HT-29 (cell line): ENCODE results near the gene RTP5. TPM values are rescaled to one million over a fixed set of nuclear protein-coding genes. Genes with fewer than 3 reads are reported as not detected.

Experiments
- DNase-seq: peaks from one replicate; pipeline ENCODE4 v3.0.0-alpha.2; 2015; ENCODE audit warnings: low spot score
- total RNA-seq: library from RNA; depleted of rRNA; stranded (reverse); fragments of >200 nt; shearing (Covaris generic); gene quantifications from 2 replicates; pipeline ENCODE4 v1.2.3, GENCODE V29; 2014

RTP5 gene
- total RNA-seq, 1 experiment from 2014 or later: not detected

GRCh38 chr2:241857572-241858121 is 11.9 kb upstream of the RTP5 start:
- no peak for DNase-seq

DNA sequence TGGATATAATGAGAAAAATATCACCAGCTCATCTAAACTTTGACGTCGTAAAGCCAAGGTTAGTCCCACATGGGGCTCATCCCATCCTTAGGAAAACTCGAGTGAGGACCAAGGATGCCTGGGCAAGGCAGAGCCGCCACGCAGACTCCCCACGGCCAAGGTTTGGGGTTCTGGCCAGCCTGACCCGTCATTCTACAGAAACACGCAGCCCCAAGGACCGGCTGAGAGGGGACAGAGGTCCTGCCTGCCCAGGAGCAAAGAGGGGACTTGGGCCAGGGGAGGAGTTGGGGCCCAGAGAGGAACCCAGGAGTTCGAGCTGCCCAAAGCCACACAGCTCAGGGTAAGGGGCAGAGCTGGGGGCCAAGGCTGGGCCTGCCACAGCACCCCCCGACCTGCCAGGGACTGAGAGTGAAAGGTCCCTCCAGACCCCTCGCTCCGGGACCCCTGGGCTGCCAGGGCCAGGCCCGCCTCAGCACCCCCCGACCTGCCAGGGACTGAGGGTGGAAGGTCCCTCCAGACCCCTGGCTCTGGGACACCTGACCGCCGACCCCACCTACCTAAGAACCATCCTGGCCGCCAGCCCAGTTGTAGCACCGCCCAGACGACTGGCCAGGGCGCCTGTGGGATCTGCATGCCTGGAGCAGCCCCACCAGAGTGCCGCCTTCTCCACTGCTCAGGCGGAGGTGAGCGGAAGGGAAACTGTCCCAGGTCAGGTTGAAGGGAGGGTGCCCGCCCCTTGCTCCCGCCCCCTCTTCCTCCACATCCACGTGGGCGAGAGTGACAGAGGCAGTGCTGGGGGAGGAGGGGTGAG is 11.1 kb upstream of the RTP5 start, which contains the start of gene PDCD1:
Gene PDCD1, minus strand, starts transcription at position 689 of the 811 bp plus-strand sequence. Its CDS starts 56 bp downstream, at position 633.
- no peak for DNase-seq

DNA sequence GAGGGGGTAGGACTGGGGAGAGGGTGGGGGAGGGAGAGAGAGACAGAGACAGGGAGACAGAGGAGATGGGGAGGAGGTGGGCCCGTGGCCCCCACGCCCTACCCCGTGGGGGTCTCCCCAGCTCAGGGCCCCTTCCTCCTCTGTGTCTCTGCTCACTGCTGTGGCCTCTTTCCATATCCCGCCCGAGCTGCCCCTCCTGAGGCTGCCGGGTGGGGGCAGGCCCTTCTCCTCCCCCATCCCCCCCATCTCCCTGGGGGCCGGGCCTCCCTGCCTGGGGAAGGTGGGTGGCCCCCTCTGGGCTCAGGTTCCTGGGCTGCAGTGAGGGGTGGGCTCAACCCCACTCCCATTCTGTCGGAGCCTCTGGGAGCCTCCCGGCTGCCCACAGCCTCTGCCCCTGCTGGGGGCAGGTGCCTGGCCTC is 10.5 kb upstream of the RTP5 start:
- no peak for DNase-seq

GRCh38 chr2:241859436-241860183 is 9.9 kb upstream of the RTP5 start:
- no peak for DNase-seq

GRCh38 chr2:241860184-241861078 is 9.1 kb upstream of the RTP5 start:
- no peak for DNase-seq

DNA sequence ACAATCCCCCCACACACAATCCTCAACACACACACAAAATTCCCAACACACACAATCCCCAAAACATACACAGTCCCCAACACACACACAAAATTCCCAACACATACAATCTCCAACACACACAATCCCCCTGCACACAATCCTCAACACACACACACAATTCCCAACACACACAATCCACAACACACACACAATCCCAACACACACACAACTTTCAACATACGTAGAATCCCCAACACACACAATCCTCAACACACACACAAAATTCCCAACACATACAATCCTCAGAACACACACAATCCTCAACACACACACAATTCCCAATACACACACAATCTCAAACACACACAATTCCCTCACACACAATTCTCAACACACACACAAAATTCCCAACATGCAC is 8.3 kb upstream of the RTP5 start:
- no peak for DNase-seq

DNA sequence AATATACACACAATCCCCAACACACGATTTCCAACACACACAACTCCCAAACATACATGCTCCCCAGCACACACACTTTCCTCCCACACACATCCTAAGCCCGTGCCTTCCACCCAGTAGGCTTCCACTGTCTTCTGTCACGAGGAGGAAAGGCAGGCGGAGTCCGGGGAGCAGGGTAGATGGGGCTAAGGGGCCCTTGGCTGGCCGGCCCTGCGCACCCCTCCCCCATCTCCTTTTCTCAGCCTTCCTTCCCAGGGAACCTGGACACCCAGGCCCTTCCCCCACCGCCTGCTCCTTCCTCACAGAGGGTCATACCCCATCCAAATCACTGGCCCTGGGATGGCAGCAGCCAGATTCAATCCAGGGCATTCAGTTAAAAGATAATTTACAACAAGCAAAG is 7.4 kb upstream of the RTP5 start:
- DNase-seq: no peak

- no peak for DNase-seq
These were observed 6.6 kb upstream of the RTP5 start for GRCh38 chr2:241862775-241863535.

- no peak for DNase-seq
These were observed 6.0 kb upstream of the RTP5 start for GRCh38 chr2:241863536-241863954.

- no peak for DNase-seq
These were observed 5.2 kb upstream of the RTP5 start for GRCh38 chr2:241864168-241864849.

GRCh38 chr2:241864850-241865213 is 4.7 kb upstream of the RTP5 start:
- DNase-seq: no peak

- no peak for DNase-seq
These were observed 4.0 kb upstream of the RTP5 start for GRCh38 chr2:241865416-241865956.

DNA sequence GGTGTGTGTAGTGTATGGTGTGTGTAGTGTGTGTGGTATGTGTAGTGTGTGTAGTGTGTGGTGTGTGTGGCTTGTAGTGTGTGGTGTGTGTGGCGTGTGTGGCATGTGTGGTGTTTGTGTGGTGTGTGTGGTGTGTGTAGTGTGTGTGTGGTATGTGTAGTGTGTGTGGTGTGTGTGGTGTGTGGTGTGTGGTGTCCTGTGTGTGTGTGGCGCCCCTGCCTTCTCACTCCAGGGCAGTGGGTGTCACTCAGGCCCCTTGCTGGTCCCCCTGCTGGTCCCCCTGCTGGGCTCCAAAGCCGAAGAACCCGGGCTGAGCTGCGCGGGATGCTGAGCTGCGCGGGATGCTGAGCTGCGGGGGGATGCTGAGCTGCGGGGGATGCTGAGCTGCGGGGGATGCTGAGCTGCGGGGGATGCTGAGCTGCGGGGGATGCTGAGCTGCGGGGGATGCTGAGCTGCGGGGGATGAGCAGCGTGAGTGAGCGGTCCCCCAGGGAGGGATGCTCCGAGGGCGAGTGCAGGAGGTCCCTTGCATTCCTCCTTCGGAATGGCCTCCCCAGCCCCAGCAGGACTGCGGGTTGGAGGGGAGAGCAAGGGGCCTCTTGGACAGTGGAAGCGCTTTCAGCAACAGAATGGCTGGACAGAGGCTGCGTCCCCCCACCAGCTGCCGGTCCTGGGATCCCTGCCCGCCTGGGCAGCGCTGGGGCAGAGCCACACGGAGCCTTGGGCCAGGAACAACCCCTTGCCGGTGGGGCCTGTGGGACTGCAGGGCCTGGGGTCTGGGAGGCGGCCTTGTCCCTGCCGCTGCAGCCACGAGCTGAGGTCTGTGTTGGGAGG is 3.4 kb upstream of the RTP5 start:
- no peak for DNase-seq

GRCh38 chr2:241866790-241867645 is 2.5 kb upstream of the RTP5 start:
- DNase-seq: no peak

DNA sequence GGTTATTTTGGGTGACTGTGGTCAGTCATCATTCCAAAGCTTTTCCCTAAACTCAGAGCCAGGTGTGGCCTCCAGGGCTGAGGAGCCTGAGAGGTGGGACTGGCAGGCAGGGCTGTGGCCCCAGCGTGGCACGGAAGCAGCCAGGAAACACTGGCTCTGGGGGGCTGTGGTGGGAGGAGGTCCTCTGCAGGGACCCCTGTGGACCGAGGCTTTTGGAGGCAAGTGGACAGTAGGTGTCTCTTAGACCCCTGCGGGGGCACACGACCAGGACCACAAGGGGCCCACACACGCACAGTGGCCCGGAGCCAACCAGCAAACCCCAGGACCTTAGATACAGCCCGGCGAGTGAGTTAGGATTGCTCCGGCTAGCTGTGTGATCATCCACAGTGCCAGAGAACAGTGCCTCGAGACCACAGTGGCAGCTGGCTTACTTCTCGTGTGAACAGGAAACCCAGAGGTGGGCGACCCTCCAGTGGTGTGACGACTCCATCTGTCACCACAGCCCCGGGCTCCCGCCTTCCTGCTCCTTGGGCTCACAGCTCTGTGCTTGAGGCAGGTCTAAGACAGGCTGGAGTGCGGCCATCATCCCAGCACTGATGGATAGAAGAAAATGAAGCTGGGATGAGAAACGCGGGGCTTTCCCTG is 1.6 kb upstream of the RTP5 start:
- DNase-seq: no peak

DNA sequence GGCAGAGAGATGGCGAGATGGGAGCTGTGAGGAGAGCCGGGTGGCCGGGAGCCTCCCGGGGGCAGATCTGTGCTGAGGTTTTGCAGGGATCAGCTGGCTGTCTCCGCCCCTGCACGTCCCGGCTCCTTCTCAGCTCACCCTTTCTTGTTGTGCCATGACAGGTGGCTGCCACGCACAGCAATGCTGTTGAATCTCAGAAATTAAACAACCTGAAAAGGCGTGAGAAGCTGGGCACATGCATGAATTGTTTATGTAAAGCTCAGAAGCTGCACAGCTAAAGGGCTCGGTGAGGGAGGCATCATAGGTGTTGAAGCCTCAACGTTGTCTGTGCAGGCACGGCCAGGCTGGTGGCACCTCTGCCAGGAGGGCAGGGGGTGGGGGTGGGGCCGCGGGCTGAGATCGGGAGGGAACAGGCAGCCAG is 858 bp upstream of the RTP5 start:
- DNase-seq: no peak

DNA sequence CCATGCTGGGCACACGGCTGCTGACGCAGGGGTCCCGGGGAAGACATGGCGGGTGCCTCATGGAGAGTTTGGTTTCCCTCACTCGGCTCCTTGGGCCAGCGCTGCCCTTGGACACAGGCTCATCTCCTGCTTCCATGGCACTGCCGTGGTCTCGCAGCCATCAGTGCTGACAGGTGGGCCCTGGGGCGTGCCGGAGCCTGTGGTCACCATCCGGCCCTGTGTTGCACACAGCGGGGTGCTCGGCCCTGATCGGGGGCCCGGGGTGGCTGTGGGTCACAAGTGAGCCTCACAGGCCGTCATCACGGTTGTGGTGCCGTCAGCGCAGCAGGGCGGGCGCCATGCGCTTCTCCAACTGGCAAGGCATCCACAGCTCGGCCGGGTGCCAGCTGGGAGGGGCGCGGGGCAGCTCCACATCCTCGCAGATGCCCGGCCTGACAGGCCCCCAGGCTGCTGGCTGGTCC is 582 bp downstream of the RTP5 start:
- no peak for DNase-seq
